Iris pigment epithelial cell (primary cell): Measurements from ENCODE around the gene OR51B4.
"Not testable (repeated sequence)": the region's sequence is repeated elsewhere in the genome, so short reads cannot be mapped to it uniquely, and the experiment has no call there.

ENCODE experiments used
- DNase-seq: peaks from one replicate; pipeline ENCODE4 v3.0.0-alpha.2; 2011; ENCODE audit warnings: low read depth

OR51B4 gene

GRCh38 chr11:5272395-5273017 is 29.2 kb downstream of the OR51B4 start:
- DNase-seq = no peak

- no peak for DNase-seq
Observed at GRCh38 chr11:5269715-5270147, 32.0 kb downstream of the OR51B4 start, which contains the start of gene HBE1. Gene HBE1, minus strand, starts transcription at chr11:5269945. Its CDS starts 55 bp downstream, at chr11:5269890.

DNA sequence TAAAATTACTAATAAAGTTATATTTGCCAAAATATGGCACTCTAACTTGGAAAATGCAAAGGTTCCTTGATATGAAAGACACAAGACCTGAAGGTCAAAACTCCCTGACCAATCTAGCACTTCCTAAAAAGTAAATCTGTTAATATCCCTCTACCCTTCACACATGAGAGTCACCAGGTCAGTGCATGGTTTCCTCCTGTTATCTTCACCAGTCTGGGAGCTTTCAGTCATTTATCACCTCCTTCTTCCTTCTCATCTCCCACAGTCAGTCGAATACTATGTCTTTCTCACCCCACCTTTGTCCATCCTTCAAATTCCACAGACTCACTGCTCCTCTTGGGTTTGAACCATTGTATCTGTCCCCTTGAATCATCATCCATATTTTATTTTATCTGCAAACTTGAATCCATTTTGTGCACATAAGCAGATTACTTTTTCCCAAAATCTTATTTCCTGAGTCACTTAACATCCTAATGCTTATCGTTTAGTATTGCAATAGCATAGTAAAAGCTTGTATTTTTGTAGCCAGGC is 34.6 kb downstream of the OR51B4 start:
- DNase-seq = no peak

GRCh38 chr11:5266609-5267008 is 35.1 kb downstream of the OR51B4 start:
- no peak for DNase-seq

DNA sequence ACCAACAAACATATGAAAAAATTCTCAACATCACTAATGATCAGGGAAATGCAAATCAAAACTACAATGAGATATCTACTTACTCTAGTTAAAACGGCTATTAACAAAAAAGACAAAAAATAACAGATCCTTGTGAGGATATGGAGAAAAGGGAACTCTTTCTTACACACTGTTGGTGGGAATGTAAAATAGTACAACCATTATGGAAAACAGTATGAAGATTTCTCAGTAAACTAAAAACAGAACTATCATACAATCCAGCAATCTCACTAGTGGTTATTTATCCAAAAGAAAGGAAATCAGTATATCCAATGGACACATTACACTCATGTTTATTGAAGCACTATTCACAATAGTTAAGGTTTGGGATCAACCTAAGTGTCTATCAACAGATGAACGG is 35.9 kb downstream of the OR51B4 start:
- no peak for DNase-seq

GRCh38 chr11:5258543-5259262 is 43.0 kb downstream of the OR51B4 start:
- no peak for DNase-seq

DNA sequence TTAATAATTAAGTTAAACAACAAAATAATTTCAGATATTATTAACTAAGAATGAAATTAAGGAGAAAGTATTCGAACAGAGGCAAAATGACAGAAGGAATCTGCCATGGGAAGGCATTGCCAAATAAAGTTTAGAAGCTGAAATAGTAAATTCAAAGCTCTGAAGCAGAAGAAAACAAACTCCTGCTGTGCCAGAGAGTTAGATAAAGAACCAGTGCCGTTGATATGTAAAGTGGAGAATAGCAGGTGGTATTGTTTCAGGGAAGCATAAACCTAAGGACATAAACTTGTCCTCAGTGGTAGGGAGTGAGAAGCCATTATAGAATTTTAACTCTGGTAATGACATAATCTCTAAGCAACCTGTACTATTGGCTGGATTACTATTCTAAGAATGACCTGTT is 44.5 kb downstream of the OR51B4 start:
- no peak for DNase-seq

- peak; percentile 41 for DNase-seq
Observed at GRCh38 chr11:5254646-5255413, 46.9 kb downstream of the OR51B4 start, which contains the start of gene HBG2. Gene HBG2, minus strand, starts transcription at chr11:5254781. Its CDS starts 53 bp downstream, at chr11:5254728.

DNA sequence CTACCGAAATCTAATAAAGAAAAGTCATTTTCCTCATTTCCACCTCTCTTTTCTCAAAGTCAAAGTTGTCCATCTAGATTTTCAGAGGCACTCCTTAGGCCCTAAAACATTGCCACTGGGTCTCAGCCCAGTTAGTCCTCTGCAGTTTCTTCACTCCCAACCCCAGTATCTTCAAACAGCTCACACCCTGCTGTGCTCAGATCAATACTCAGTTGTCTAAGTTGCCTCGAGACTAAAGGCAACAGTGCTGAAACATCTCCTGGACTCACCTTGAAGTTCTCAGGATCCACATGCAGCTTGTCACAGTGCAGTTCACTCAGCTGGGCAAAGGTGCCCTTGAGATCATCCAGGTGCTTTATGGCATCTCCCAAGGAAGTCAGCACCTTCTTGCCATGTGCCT is 47.7 kb downstream of the OR51B4 start:
- DNase-seq = not testable (repeated sequence)

DNA sequence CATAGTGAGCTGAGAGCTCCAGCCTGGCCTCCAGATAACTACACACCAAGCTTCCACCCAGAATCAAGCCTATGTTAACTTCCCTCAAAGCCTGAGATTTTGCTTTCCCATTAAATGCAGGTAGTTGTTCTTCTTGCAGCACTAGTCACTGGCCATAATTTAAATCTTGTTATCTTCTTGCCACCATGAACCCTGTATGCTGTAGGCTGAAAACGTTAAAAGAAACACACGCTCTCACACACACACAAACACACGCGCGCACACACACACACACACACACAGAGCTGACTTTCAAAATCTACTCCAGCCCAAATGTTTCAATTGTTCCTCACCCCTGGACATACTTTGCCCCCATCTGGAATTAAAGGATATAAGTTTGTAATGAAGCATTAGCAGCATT is 48.3 kb downstream of the OR51B4 start:
- not testable (repeated sequence) for DNase-seq

GRCh38 chr11:5252919-5253265 is 48.9 kb downstream of the OR51B4 start:
- no peak for DNase-seq

- DNase-seq = no peak
Observed at GRCh38 chr11:5252192-5252918, 49.4 kb downstream of the OR51B4 start.

DNA sequence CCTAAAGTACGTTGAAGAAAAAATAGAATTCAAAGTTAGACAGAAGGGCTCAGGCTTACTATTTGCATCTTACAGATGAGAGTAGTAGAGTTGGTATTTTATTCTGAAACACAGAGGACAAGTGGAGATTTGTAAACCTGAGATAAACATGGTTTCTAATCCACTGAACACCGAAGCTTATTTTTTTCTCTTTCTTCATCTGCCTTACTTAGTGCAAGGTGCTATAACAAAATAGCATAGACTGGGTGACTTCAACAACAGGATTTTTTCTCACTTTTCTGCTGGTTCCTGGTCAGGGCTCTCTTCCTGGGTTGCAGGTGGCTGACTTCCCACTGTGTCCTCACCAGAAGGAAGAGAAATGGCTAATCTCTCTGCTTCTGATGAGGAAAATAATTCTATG is 50.0 kb downstream of the OR51B4 start:
- DNase-seq = no peak
